NCI-H2196 treated with DMSO at 0.1 percent for 48 hours (cell line): ENCODE data around the gene RNF38.
"Not testable (repeated sequence)": the region's sequence is repeated elsewhere in the genome, so short reads cannot be mapped to it uniquely, and the experiment has no call there.

Experiments
- DNase-seq: peaks from one replicate; lab custom pipeline; 2025; ENCODE audit not compliant: unreplicated experiment; lab: John Stamatoyannopoulos, UW

The RNF38 gene

DNA sequence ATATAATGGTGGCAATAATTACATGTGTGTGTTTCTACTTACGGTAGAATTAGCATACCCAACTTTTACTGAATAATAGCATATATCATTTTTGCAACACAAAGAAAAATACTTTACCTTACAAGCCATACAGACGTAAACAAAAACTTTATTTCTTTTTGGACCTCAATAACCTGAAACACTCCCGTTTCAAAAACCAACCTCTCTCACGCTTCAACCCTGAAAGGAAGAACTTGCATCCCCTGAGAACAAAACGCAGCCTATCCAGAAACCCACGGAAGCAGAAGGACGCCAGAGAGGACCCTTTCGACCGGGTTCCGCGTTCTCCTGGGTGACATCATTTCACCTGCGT is at the start of gene RNF38:
TSS of gene RNF38 (minus strand) at position 290 of the 352 bp plus-strand sequence. CDS start at position 129, 161 bp downstream.
- no peak for DNase-seq

DNA sequence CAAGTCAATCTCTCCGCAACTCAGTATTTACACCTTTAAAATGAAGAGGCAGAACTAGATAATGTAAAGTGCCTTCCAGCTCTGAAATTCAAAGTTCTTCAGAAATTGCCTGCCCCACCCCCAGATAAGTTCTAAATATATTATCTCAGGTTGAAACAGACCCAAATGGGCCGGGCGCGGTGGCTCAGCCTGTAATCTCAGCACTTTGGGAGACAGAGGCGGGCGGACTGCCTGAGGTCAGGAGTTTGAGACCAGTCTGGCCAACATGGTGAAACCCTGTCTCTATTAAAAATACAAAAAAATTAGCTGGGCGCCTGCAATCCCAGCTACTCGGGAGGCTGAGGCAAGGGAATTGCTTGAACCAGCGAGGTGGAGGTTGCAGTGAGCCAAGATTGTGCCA is 48.5 kb upstream of the RNF38 start:
- not testable (repeated sequence) for DNase-seq

DNA sequence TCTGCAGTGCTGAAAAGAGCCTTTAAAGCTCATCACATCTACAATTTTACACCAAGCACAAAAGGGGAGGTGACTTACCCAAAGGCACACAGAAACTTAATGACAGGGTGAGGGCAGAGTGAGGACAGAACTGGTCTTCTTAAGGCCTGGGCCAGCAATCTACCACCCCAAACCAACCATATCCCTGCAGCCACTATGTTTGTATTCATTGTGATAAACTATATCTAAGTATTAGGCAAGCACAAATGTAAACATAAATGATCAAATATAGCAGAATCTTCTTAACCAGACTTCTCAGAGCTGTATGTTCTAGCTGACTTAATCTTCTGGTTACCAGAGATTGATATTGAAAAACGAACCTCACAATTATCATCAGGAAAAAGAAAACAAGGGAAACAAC is 47.9 kb upstream of the RNF38 start:
- no peak for DNase-seq

DNA sequence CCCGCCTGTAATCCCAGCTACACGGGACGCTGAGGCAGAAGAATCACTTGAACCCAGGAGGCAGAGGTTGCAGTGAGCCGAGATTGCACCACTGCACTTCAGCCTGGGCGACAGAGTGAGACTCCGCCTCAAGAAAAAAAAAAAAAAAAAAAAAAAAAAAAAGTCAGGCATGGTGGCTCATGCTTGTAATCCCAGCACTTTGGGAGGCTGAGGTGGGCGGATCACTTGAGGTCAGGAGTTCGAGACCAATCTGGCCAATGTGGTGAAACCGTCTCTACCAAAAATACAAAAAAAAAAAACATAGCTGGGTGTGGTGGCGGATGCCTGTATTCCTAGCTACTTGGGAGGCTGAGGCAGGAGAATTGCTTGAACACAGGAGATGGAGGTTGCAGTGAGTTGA is 46.6 kb upstream of the RNF38 start:
- DNase-seq, result not testable (repeated sequence)

DNA sequence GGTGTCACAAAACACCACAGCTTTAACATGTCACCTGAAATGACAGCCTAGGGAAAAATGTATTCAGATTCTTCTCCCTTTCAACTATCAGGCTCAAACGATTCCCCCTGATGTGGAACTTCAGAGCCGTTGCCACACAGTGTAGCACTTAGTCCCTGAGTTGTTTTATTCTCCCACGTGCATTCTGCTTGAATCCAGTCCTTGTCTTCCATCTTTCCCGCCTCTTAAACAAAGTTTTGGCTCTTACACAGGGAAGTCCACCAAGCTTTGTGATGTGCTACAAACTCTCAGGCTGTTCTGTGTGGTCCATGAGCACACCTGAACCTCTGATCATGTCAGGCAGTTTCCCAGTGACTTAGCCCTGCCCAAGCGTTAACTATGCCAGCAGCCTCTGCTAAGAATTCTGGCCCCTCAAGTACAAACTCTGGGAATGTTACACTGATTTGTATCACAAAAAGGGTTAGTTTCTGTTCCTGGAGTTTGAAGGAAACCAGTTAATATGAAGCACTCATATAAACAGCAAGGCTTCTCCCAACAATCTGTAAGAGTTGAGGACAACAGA is 45.8 kb upstream of the RNF38 start:
- no peak for DNase-seq

DNA sequence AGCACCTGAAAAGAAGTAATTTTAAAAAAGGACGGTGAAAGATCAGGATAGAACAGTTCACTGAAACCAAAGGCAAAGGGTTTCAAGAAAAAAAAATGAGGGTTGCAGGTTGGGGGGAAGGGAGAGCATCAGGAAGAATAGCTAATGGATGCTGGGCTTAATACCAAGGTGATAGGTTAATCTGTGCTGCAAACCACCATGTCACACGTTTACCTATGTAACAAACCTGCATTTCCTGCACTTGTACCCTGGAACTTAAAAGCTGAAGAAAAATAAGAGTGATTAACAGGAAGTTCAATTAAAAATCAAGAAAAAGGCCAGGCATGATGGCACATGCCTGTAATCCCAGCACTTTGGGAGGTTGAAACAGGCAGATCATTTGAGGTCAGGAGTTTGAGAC is 44.1 kb upstream of the RNF38 start:
- DNase-seq, result no peak

DNA sequence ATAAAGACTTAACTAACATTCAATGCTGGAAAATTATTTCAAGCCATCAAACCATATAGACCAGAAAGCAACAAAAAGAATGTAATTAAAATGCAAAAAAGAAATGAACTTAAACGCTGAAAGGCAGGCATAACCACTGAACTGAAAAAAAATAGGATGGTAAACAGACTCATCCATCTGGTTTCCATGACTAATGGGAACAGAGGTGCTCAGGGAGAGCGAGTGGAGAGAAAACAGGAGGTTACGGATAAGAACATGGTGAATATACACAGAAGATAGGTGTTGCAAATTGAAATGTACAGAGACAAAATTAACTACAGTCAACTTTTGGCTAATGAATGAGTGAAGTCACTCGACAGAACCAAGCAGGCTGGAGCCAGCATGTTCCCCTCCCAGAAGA is 43.5 kb upstream of the RNF38 start:
- DNase-seq, result no peak

DNA sequence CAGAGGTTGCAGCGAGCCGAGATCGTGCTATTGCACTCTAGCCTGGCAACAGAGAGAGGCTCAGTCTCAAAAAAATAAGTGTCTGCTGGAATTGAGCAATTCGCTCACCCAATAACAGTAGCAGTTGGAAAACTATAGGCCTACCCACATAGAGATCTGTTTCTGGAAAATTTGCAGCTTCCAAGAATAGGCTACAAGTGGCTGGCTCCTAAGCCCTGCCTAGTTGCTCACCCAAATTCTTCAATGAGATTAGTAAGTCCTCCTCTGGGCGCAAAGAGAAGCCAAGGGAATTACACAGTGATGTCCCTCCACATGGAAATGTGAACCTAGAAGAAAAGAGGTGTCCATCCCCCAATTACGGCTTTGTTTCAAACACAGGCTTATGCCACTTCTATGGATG is 42.6 kb upstream of the RNF38 start:
- DNase-seq, result no peak

DNA sequence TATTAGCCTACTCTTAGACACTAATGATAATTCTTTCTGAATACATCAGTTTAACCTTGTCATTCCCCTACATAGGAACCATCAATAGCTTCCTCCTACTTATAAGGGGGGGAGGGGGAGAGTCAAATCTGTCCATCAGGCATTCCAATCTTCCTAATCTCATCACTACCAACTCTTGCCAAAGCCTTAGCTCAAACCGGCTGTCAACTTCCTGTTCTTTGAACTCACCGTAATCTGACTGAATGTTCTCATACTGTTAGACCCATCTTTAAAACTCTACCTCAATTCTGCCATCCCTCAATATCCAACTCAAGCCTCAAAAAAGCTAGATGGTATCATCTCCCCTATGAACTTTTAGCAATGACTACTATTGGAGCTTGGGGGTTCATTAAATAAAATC is 41.9 kb upstream of the RNF38 start:
- no peak for DNase-seq

DNA sequence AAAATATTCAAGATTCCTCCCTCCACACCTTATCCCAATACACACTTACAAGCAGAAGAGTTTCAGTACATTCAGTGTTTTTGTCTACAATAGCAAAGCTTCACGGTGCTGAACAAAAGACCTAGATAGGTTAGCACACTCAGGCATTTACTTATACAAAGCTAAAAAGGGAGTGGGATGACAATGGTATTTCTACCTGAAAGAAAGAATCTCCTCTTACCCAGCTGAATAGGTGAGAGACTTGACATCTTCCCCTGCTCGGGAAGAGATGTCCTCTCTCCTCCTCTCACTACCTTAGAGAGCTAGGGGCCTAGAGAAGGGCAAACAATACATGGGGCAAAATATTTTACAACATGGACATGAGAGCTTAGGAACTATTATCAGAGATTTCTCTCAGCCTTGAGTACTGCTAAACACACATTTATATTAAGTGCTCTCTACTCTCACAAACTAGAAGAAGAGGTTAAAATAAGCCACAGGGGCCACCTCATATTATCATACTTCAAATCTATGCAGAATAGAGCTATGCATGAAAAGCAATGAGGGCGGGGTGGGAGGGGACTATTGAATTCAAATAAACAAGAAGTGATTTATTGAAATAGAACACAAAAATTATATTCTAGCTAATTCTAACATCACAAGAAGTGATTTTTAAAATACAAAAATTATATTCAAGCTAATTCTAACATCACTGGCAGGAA is 38.6 kb upstream of the RNF38 start:
- DNase-seq, result no peak

DNA sequence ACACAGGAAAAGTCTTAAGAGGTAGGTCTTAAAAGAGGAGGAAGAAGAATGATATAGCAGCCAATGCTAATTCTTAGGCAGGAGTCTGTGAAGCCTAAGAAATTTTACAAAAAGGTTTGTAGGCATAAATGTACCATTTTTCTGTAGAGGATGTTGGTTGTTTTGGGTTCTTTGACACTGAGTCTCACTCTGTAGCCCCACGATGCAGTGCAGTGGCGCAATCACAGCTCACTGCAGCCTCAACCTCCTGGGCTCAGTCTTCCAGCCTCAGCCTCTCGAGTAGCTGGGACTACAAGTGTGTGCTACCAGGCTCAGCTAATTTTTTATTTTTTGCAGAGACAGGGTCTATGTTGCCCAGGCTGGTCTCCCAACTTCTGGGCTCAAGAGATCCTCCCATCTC is 37.7 kb upstream of the RNF38 start:
- DNase-seq, result no peak

DNA sequence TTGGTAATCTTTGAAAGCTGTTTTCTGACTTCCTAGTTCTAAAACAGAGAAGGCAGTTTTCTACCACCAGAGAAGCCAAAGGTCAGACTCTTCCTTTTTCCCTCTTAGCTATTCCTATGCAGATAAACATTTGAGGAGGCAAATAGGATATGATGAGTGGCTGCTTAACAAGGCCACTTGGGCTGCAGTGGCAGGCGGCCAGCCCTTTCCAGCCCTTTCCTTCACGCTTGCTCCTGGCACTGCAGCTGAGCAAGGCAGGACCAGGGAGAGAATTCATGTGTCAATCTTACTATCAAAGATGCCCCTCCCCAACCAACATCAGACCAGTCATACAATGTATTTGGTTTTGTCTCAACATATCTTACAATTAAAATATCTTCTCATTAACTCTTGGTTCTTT is 36.8 kb upstream of the RNF38 start:
- peak; percentile 37 for DNase-seq

DNA sequence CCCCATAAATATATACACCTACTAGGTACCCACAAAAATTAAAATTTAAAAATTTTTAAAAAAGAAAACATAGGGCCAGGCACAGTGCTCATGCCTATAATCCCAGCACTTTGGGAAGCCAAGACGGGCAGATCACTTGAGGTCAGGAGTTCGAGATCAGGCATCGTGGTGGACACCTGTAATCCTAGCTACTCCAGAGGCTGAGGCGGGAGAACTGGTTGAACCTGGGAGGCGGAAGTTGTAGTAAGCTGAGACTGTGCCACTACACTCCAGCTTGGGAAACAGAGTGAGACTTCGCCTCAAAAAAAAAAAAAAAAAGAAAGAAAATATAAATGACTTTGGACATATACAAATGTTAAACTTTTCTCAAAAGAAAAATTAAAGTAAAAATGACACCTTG is 33.3 kb upstream of the RNF38 start:
- DNase-seq, result no peak

DNA sequence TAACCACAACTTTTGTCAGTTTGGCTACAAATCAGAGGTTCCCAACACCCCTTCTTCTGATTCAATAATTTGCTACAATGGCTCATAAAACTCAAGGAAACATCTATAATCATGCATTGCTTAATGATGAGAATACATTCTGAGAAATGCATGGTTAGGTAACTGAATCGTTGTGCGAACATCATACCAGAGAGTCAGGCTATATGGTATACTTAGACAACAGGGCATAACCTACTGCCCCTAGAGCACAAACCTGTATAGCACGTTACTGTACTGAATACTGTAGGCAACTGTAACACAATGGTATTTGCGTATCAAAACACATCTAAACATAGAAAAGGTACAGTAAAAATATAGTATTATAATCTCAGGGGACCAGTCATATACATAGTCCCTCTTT is 31.0 kb upstream of the RNF38 start:
- no peak for DNase-seq

DNA sequence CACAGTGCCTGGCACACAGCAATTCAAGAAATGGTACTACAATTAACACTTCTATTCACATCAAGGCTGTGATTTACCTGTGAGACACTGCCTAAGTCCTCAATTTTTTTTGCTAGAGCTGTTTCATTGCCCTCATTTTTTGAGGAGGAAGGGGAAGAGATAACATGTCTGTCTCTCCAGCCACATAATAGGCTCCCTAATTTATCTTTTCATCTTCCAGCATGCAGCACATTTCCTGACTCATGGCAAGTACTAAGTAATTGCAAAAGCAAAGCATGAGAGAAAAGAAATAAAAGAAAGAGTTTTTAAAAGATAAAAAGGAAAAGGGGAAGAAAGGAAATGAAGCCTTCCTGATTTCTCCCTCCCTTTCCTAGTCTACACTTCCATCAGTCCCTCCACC is 26.9 kb upstream of the RNF38 start:
- DNase-seq, result no peak

DNA sequence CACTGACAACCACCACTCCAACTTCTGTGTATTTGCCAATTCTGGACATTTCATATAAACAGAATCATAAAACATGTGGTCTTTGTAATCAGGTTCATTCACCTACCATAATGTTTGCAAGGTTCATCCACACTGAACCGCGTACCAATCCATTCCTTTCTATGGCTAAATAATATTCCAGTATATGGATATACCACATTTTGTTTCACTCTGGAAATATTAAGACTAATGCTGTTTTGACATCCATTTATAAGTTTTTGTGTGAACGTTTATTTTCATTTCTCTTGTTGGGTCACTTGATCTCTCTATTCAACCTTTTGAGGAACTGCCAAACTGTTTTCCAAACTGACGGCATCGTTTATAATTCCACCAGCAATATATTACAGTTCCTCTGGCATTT is 26.3 kb upstream of the RNF38 start:
- no peak for DNase-seq

DNA sequence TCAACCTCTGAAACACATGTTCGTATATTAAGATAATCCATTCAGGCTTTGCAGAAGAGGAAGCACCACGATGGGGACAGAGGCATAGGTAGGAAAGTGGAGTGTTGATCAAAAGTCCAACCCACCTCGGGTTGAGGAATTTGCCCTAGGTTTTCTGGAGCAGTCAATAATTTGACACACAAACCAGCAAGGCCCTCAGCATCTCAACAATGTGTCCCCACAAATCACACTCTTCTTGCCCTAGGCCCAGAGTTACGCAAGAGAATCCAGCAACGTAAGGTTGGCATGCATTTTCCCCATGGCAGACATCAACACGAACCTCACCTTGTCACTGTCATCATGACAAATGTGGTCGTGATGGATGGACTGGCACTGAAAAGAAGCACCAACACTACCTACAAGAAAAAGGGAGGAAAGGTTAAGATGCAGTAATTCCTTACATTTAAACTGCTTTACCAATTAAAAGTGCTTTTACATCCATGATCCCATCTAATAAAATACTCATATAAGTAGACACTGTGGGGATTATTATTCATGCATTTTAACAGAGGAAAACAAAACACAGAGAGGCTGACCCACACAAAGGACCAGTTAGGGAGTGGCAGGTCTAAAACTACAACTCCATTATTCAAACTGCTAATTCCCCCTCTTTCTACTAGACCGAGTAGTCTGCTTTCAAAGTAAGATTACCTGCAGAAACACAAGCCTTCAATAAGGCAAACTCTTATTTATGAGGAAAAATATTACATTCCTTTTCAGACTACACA is 24.4 kb upstream of the RNF38 start:
- DNase-seq, result no peak

DNA sequence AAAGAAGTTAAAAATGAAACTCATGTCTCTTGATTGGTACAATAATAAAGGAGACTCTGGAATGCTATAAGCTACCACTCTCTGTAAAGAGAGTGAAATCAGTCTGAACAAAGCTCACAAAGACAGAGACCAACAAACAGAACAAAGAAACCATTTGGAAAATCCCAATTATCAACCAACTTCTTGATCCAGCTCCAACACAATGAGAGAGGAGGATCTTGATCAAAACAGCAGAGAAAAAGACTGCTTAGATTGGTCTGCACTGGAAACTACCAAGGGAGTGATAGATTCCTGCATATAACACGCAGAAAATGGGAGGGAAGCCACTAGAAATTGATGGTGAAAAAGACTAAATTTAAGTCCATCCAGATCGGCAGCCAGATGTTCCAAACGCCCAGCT is 23.1 kb upstream of the RNF38 start:
- no peak for DNase-seq

DNA sequence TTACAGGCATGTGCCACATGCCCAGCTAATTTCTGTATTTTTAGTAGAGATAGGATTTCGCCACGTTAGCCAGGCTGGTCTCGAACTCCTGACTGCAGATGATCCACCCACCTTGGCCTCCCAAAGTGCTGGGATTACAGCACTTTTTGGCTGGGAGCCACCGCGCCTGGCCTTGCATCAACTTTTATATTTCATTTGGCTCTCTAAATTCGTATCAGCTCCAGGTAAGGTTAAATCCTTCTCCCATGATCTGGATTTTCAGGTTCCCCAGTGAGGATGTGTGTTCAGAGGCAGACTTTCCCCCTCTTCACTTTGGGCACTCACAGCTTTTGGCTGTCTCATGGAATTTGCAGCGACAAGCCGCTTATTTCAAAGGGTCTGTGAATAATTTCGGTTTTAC is 16.8 kb upstream of the RNF38 start:
- no peak for DNase-seq

DNA sequence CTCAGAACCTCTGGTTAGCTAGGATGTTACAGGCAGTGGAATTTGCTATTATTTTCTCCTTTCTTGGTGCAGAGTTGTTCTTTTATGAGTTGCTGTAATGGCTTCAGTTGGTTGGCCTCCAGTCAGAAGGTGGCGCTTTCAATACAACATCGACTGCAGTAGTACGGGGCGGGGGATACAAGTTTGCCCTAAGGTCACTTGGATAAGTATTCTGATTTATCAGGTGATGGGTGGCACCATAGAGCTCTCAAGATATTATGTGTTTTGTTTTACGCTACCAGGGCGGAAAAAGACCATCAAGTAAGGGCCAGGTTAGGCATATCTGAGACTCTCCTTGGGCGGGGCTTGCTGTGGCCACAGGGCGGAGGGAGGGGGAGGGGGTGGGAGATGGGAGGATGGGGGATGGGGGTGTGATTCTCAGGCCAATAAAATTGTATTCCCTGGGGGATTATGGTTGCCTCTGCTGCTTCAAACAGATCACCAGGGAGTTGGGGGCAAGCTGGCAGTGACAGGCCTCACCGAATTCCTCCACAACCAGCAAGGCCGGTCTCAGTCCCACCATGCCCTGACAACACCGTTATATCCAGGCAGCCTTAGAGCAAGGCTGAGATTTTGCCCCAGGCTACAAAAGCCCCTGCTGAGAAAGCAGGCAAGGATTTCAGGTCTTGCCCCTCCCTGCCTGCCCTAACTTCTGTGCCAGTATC is 15.9 kb upstream of the RNF38 start:
- no peak for DNase-seq

DNA sequence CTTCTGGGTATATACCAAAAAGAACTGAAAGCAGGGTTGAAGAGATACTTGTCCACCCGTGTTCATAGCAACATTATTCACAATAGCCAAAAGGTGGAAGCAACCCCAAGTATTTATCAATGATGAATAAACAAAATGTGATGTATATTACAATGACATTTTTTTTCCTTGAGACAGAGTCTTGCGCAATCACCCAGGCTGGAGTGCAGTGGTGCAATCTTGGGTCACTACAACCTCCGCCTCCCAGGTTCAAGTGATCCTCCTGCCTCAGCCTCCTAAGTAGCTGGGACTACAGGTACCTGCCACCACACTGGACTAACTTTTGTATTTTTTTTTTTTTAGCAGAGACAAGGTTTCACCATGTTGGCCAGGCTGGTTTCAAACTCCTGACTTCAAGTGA is 11.3 kb upstream of the RNF38 start:
- DNase-seq, result not testable (repeated sequence)

DNA sequence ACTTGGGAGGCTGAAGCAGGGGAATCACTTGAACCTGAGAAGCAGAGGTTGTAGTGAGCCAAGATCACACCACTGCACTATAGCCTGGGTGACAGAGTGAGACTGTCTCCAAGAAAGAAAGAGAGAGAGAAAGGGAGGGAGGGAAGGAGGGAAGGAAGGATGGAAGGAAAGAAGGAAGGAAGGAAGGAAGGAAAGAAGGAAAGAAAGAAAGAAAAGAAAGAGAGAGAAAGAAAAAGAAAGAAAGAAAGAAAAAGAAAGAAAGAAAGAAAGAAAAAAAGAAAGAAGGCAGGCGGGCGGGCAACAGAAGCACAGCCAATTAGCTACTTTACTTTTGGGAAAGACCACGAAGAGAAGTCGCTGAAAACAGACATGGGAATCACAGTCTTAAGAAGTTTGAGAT is 9.0 kb upstream of the RNF38 start:
- DNase-seq, result not testable (repeated sequence)
